Keratinocyte (primary cell): ENCODE measurements around the gene TAS2R19. TPM values are rescaled to one million over a fixed set of nuclear protein-coding genes. Genes with fewer than 3 reads are reported as not detected.

Experiments
- DNase-seq: peaks from one replicate; pipeline ENCODE4 v3.0.0-alpha.2; 2011; ENCODE audit warnings: low read depth, missing footprints, low spot score
- FAIRE-seq: peaks from 2 replicates; lab custom pipeline; 2011; peaks lifted over from hg19 to GRCh38; lab: Jason Lieb, UNC
- H2AFZ ChIP-seq: 2 replicates; pipeline ENCODE4 v1.6.0; 2012; ENCODE audit warnings: low read length, control low read depth, inconsistent platforms; ENCODE audit not compliant: control insufficient read depth
- H3K27ac ChIP-seq: 2 replicates; pipeline ENCODE4 v1.5.1; 2011; ENCODE audit warnings: low read length; ENCODE audit not compliant: control insufficient read depth, insufficient read depth
- H3K27me3 ChIP-seq: 3 replicates; pipeline ENCODE4 v1.6.0; 2011; ENCODE audit warnings: low read length; ENCODE audit not compliant: control insufficient read depth, insufficient read depth; ENCODE audit errors: extremely low read depth
- H3K36me3 ChIP-seq, 2 experiments: 2 replicates in 1 of 2; 3 replicates in 1 of 2; pipeline ENCODE4 v1.5.1; 2011; ENCODE audit warnings: low read length in 2 of 2, mild to moderate bottlenecking in 1 of 2; ENCODE audit not compliant: control insufficient read depth in 2 of 2, insufficient read depth in 2 of 2; ENCODE audit errors: extremely low read depth in 1 of 2
- H3K4me1 ChIP-seq: 3 replicates; pipeline ENCODE4 v1.5.1; 2011; ENCODE audit warnings: low read length; ENCODE audit not compliant: control insufficient read depth, insufficient read depth; ENCODE audit errors: extremely low read depth
- H3K4me2 ChIP-seq: 3 replicates; pipeline ENCODE4 v1.6.0; 2011; ENCODE audit warnings: low read depth, low read length; ENCODE audit not compliant: control insufficient read depth, insufficient read depth; ENCODE audit errors: extremely low read depth
- H3K4me3 ChIP-seq, 3 experiments: fragments of 200-600 bp in 1 of 3; sonication (generic) in 1 of 3; 2 replicates in 2 of 3; 3 replicates in 1 of 3; pipeline ENCODE4 v1.5.1; 2011 to 2016; ENCODE audit warnings: low read length in 3 of 3, mild to moderate bottlenecking in 3 of 3, control low read depth in 2 of 3, inconsistent platforms in 1 of 3, low read depth in 1 of 3, mixed read lengths in 1 of 3, mixed run types in 1 of 3, moderate library complexity in 1 of 3; ENCODE audit not compliant: control insufficient read depth in 2 of 3, insufficient read depth in 2 of 3; ENCODE audit errors: extremely low read depth in 1 of 3
- H3K79me2 ChIP-seq: 2 replicates; pipeline ENCODE4 v1.6.0; 2012; ENCODE audit warnings: low read length; ENCODE audit not compliant: control insufficient read depth, insufficient read depth
- H3K9ac ChIP-seq: 3 replicates; pipeline ENCODE4 v1.6.0; 2011; ENCODE audit warnings: low read length; ENCODE audit not compliant: control insufficient read depth, insufficient read depth; ENCODE audit errors: extremely low read depth
- H3K9me1 ChIP-seq: 3 replicates; pipeline ENCODE4 v1.6.0; 2011; ENCODE audit warnings: low read length; ENCODE audit not compliant: control insufficient read depth, insufficient read depth; ENCODE audit errors: extremely low read depth
- H3K9me3 ChIP-seq: 2 replicates; pipeline ENCODE4 v1.5.1; 2012; ENCODE audit warnings: low read depth, low read length; ENCODE audit not compliant: control insufficient read depth
- H4K20me1 ChIP-seq: 3 replicates; pipeline ENCODE4 v1.6.0; 2011; ENCODE audit warnings: low read length; ENCODE audit not compliant: control insufficient read depth, insufficient read depth; ENCODE audit errors: extremely low read depth
- CTCF ChIP-seq, 3 experiments: IDR thresholded peaks in 1 of 3; conservative IDR thresholded peaks in 1 of 3; optimal IDR thresholded peaks in 1 of 3; 2 replicates in 2 of 3; 3 replicates in 1 of 3; pipeline versions ENCODE3 to v1.5.1; 2011; ENCODE audit warnings: low read length in 3 of 3, mild to moderate bottlenecking in 3 of 3, moderate library complexity in 2 of 3, control low read depth in 1 of 3, inconsistent platforms in 1 of 3; ENCODE audit not compliant: insufficient read depth in 2 of 3; ENCODE audit errors: extremely low read depth in 1 of 3
- EZH2 ChIP-seq: IDR thresholded peaks from one replicate; pipeline ENCODE4 v1.6.1; 2012; ENCODE audit warnings: inconsistent platforms, mild to moderate bottlenecking, low read length, moderate library complexity
- dilution Hi-C: fragments of 300-500 bp; cut with MboI; formaldehyde crosslinking; loops from one replicate; pipeline ENCODE4 v1.7.0; 2020; ENCODE audit warnings: low sequenced_read_pairs; ENCODE audit not compliant: extremely low pct_ligation_motif_present
- polyA plus RNA-seq, 5 experiments: library from polyadenylated mRNA; depleted of rRNA in 3 of 5; stranded (reverse) in 3 of 5; stranded (forward) in 1 of 5; unstranded in 1 of 5; fragments of >200 nt; gene quantifications; 1 replicate in 1 of 5; 2 replicates in 3 of 5; 3 replicates in 1 of 5; pipeline versions ENCODE4 v1.2.1 to v1.2.3, GENCODE V29; 2011 to 2012; ENCODE audit warnings: missing spikeins in 2 of 5, low read depth in 1 of 5, low replicate concordance in 1 of 5

Gene TAS2R19
- polyA plus RNA-seq, 1 donor (not counting 4 experiments of a cell fraction or from before 2014, with no cell fraction given), result 0.31 TPM

- Histone ChIP-seq H3K4me2 (no peak overlapping the region), H3K4me3 (no peak overlapping the region), H3K36me3 (no peaks in the 10 kb centered on the region), H3K9me1 (no peaks in the 10 kb centered on the region), H3K4me1 (no peaks in the 10 kb centered on the region), H2AFZ (no peak overlapping the region), H3K79me2 (no peaks in the 10 kb centered on the region), H4K20me1 (no peaks in the 10 kb centered on the region), H3K9me3 (no peaks in the 10 kb centered on the region), H3K9ac (no peak overlapping the region), H3K27ac (no peak overlapping the region), H3K27me3 (no peaks in the 10 kb centered on the region)
- FAIRE-seq (no peak), DNase-seq (no peak)
- TF ChIP-seq EZH2 (no peak), CTCF (optimal IDR thresholded peaks at IDR 0.05 in 1 of 3, IDR thresholded peaks at IDR 0.05 in 1 of 3, conservative IDR thresholded peaks at IDR 0.05 in 1 of 3; ENCODE audit: extremely low read depth in 1 of 3, insufficient read depth in 2 of 3, low read length in 3 of 3) (no peak)
- dilution Hi-C loops, result no loop called here
These were observed 967 bp upstream of the TAS2R19 start for GRCh38 chr12:11023387-11023786.

- no peaks in the 10 kb centered on the region for H3K79me2 ChIP-seq
- H3K36me3 ChIP-seq, result no peaks in the 10 kb centered on the region
- H3K4me2 ChIP-seq, result no peak overlapping the region
- H4K20me1 ChIP-seq, result no peaks in the 10 kb centered on the region
- no peak overlapping the region for H3K9ac ChIP-seq
- H3K4me3 ChIP-seq, result no peak overlapping the region
- dilution Hi-C loops, result no loop called here
- no peak overlapping the region for H3K27ac ChIP-seq
- TF ChIP-seq CTCF (optimal IDR thresholded peaks at IDR 0.05 in 1 of 3, IDR thresholded peaks at IDR 0.05 in 1 of 3, conservative IDR thresholded peaks at IDR 0.05 in 1 of 3; ENCODE audit: extremely low read depth in 1 of 3, insufficient read depth in 2 of 3, low read length in 3 of 3) (no peak), EZH2 (no peak)
- H3K9me3 ChIP-seq, result no peaks in the 10 kb centered on the region
- no peak overlapping the region for H2AFZ ChIP-seq
- H3K9me1 ChIP-seq, result no peaks in the 10 kb centered on the region
- no peak for DNase-seq
- H3K27me3 ChIP-seq, result no peaks in the 10 kb centered on the region
- FAIRE-seq, result no peak
- H3K4me1 ChIP-seq, result no peaks in the 10 kb centered on the region
These were observed 5.5 kb downstream of the TAS2R19 start for GRCh38 chr12:11016937-11017336.
